ENCODE measurements around the gene DUSP23. TPM values are rescaled to one million over a fixed set of nuclear protein-coding genes. Genes with fewer than 3 reads are reported as not detected.

Gene DUSP23
- polyA plus RNA-seq, 3 donors: 37.3 to 136 (median 97.8) TPM

- WGBS (ENCODE audit: insufficient coverage): no CpG with 5 or more reads among the region's 1 CpG
- no peak overlapping the region for H3K27ac Mint-ChIP-seq
These were observed 3.0 kb downstream of the DUSP23 start for GRCh38 chr1:159783724-159784123.

DNA sequence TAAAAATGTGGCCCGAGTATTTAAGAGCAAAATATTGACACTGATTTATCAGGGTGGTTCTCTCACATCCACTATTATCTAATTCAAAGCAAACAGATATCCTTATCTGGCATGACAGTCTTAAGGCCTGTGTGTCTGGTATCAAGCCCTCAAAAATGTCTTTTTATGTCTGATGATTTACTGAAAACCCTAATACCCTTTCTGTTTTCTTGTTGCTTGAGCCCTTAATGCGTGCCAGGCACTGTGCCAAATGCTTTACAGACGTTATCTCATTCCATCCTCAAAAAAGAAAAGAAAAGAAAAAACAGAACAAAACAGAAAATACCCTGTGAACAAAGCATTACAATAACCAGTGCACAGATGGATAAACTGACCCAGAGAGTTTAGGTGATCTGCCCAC is 5.7 kb downstream of the DUSP23 start:
- Histone ChIP-seq H3K36me3 (replicated peaks in 1 of 2; ENCODE audit: control insufficient read depth in 1 of 2, insufficient read depth in 2 of 2, low read length in 2 of 2) (peaks cover 0 to 8% of the 10 kb centered on the region in 2 donors), H2AFZ (ENCODE audit: insufficient read depth, low read depth, low read length, poor library complexity, severe bottlenecking) (no peak overlapping the region), H4K20me1 (ENCODE audit: insufficient read depth, low read length) (peaks cover 8% of the 10 kb centered on the region), H3K9me3 (replicated peaks in 1 of 2; ENCODE audit: control insufficient read depth in 1 of 2, insufficient read depth in 1 of 2, low read length in 2 of 2) (no peaks in the 10 kb centered on the region), H3K79me2 (ENCODE audit: insufficient read depth, low read length) (no peaks in the 10 kb centered on the region), H3K4me2 (replicated peaks; ENCODE audit: extremely low read depth, low read length, poor library complexity, severe bottlenecking) (no peak overlapping the region), H3K4me1 (ENCODE audit: control insufficient read depth in 1 of 2, insufficient read depth in 2 of 2, low read length in 2 of 2) (peaks cover 6% of the 10 kb centered on the region in 2 donors), H3K27me3 (ENCODE audit: control insufficient read depth in 2 of 2, insufficient read depth in 2 of 2, low read length in 2 of 2) (peaks cover 0 to 2% of the 10 kb centered on the region in 2 donors), H3K4me3 (replicated peaks in 1 of 3; ENCODE audit: low read depth in 2 of 3, low read length in 3 of 3) (no peak overlapping the region), H3K27ac (ENCODE audit: low read depth in 1 of 2, low read length in 2 of 2) (no peak overlapping the region), H3K9ac (ENCODE audit: insufficient read depth, low read length, poor library complexity, severe bottlenecking) (no peak overlapping the region)
- peaks cover 6% of the 10 kb centered on the region for H3K4me1 Mint-ChIP-seq
- H3K9me3 Mint-ChIP-seq: no peaks in the 10 kb centered on the region
- peaks cover 0 to 7% (median 2%) of the 10 kb centered on the region in 3 donors for H3K27me3 Mint-ChIP-seq (ENCODE audit: low read depth in 3 of 3)
- no peak overlapping the region for H3K4me3 Mint-ChIP-seq
- no peak for DNase-seq
- no peak overlapping the region for H3K27ac Mint-ChIP-seq
- H3K36me3 Mint-ChIP-seq: peaks cover 3 to 5% of the 10 kb centered on the region in 2 donors
- TF ChIP-seq, protein P1, sequence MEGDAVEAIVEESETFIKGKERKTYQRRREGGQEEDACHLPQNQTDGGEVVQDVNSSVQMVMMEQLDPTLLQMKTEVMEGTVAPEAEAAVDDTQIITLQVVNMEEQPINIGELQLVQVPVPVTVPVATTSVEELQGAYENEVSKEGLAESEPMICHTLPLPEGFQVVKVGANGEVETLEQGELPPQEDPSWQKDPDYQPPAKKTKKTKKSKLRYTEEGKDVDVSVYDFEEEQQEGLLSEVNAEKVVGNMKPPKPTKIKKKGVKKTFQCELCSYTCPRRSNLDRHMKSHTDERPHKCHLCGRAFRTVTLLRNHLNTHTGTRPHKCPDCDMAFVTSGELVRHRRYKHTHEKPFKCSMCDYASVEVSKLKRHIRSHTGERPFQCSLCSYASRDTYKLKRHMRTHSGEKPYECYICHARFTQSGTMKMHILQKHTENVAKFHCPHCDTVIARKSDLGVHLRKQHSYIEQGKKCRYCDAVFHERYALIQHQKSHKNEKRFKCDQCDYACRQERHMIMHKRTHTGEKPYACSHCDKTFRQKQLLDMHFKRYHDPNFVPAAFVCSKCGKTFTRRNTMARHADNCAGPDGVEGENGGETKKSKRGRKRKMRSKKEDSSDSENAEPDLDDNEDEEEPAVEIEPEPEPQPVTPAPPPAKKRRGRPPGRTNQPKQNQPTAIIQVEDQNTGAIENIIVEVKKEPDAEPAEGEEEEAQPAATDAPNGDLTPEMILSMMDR (IDR thresholded peaks at IDR 0.05): no peak
- 83% methylated on average over 2 of the region's 3 CpGs for WGBS (ENCODE audit: insufficient coverage)
- intact Hi-C loops (cut with micrococcal nuclease): loop anchor here (10.0 kb wide), 2 partner anchors 218 to 308 kb away; partner anchors contain the start of gene IGSF8 (in 1 of the 2)

More at GRCh38 chr1:159783724-159784123, 3.0 kb downstream of the DUSP23 start:
- Histone ChIP-seq H4K20me1 (ENCODE audit: insufficient read depth, low read length) (peaks cover 11% of the 10 kb centered on the region), H3K27me3 (ENCODE audit: control insufficient read depth in 2 of 2, insufficient read depth in 2 of 2, low read length in 2 of 2) (no peaks in the 10 kb centered on the region), H3K27ac (ENCODE audit: low read depth in 1 of 2, low read length in 2 of 2) (no peak overlapping the region), H3K36me3 (replicated peaks in 1 of 2; ENCODE audit: control insufficient read depth in 1 of 2, insufficient read depth in 2 of 2, low read length in 2 of 2) (peaks cover 0 to 8% of the 10 kb centered on the region in 2 donors), H3K4me1 (ENCODE audit: control insufficient read depth in 1 of 2, insufficient read depth in 2 of 2, low read length in 2 of 2) (peaks cover 13 to 17% of the 10 kb centered on the region in 2 donors), H3K4me2 (replicated peaks; ENCODE audit: extremely low read depth, low read length, poor library complexity, severe bottlenecking) (no peak overlapping the region), H3K9me3 (replicated peaks in 1 of 2; ENCODE audit: control insufficient read depth in 1 of 2, insufficient read depth in 1 of 2, low read length in 2 of 2) (no peaks in the 10 kb centered on the region), H3K4me3 (replicated peaks in 1 of 3; ENCODE audit: low read depth in 2 of 3, low read length in 3 of 3) (no peak overlapping the region), H3K79me2 (ENCODE audit: insufficient read depth, low read length) (no peaks in the 10 kb centered on the region), H2AFZ (ENCODE audit: insufficient read depth, low read depth, low read length, poor library complexity, severe bottlenecking) (no peak overlapping the region), H3K9ac (ENCODE audit: insufficient read depth, low read length, poor library complexity, severe bottlenecking) (no peak overlapping the region)
- Mint-ChIP-seq H3K36me3 (peaks cover 3 to 5% of the 10 kb centered on the region in 2 donors), H3K4me1 (peaks cover 14% of the 10 kb centered on the region), H3K9me3 (no peaks in the 10 kb centered on the region), H3K4me3 (no peak overlapping the region), H3K27me3 (ENCODE audit: low read depth in 3 of 3) (peaks cover 0 to 4% (median 1%) of the 10 kb centered on the region in 3 donors)
- intact Hi-C loops (cut with micrococcal nuclease): loop anchor here (5.0 to 10.0 kb wide), 3 partner anchors 109 to 311 kb away; partner anchors contain the start of gene IGSF8 (in 1 of the 2)
- TF ChIP-seq, protein P1 (IDR thresholded peaks at IDR 0.05): no peak
- no peak for DNase-seq

All from CD14-positive monocyte (primary cell).